ENCODE data around the gene LYPD1. TPM values are rescaled to one million over a fixed set of nuclear protein-coding genes. Genes with fewer than 3 reads are reported as not detected.

The LYPD1 gene
- total RNA-seq, 1 experiment from 2014 or later: 34.3 TPM

DNA sequence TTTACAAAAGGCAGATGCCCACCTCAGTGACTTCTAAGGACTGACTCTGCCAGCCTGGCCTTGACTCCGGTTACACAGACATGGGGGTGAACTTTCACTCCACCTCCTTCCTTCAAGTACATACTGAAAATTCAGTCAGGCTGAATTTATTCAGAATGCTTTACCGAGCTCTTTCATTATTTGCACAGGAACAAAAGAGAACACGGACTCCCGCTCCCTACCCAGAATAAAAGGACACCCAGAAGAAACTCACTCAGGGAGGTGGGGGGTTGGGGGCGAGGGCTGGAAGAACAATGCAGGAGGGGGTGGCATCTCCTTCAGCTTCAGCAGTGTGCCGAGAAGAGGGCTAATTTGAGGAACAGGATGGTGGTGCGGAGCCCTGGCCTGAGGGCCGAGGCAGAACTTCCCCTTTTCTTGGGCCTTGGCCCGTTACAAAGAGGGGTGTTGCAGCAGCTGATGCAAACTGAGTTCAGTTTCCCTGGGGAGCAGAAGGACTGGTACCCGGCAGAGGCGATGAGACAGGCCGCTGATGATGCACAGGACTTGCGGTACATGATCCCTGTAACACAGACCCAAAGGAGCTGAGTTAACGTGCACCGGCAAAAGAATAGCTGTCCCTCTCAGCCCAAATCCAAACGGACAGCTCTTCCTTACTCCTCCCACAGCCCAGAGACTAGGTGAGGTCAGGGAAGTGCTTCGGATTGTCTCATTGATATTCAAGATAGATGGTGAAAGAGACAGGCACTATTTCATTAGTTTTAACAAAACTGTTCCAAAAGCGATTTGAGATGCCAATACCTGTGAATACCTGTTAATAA, 24.1 kb downstream of the LYPD1 start:
- no peaks in the 10 kb centered on the region for H3K9me3 Mint-ChIP-seq (ENCODE audit: low read depth, unreplicated experiment)
- BruUV-seq (replicated peaks): TSS peak; percentile 66
- no peak overlapping the region for H3K27ac Mint-ChIP-seq (ENCODE audit: unreplicated experiment)
- peaks cover 4% of the 10 kb centered on the region for H3K36me3 Mint-ChIP-seq (ENCODE audit: insufficient read depth, unreplicated experiment)
- intact Hi-C loops (cut with micrococcal nuclease; ENCODE audit: unreplicated experiment): no loop called here
- CTCF ChIA-PET: interaction anchor here (0.6 to 1.8 kb wide), 2 partner anchors 10 to 36 kb away, joined by 3 to 4 read pairs; no protein-coding TSS in a partner anchor
- DNase-seq: no peak
- no peak overlapping the region for H3K4me3 Mint-ChIP-seq (ENCODE audit: low read depth, unreplicated experiment)
- H3K4me1 Mint-ChIP-seq (ENCODE audit: low read depth, unreplicated experiment): no peaks in the 10 kb centered on the region
- no peaks in the 10 kb centered on the region for H3K27me3 Mint-ChIP-seq (ENCODE audit: unreplicated experiment)
- TF ChIP-seq, protein P1, sequence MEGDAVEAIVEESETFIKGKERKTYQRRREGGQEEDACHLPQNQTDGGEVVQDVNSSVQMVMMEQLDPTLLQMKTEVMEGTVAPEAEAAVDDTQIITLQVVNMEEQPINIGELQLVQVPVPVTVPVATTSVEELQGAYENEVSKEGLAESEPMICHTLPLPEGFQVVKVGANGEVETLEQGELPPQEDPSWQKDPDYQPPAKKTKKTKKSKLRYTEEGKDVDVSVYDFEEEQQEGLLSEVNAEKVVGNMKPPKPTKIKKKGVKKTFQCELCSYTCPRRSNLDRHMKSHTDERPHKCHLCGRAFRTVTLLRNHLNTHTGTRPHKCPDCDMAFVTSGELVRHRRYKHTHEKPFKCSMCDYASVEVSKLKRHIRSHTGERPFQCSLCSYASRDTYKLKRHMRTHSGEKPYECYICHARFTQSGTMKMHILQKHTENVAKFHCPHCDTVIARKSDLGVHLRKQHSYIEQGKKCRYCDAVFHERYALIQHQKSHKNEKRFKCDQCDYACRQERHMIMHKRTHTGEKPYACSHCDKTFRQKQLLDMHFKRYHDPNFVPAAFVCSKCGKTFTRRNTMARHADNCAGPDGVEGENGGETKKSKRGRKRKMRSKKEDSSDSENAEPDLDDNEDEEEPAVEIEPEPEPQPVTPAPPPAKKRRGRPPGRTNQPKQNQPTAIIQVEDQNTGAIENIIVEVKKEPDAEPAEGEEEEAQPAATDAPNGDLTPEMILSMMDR (IDR thresholded peaks at IDR 0.05; ENCODE audit: unreplicated experiment): no peak

DNA sequence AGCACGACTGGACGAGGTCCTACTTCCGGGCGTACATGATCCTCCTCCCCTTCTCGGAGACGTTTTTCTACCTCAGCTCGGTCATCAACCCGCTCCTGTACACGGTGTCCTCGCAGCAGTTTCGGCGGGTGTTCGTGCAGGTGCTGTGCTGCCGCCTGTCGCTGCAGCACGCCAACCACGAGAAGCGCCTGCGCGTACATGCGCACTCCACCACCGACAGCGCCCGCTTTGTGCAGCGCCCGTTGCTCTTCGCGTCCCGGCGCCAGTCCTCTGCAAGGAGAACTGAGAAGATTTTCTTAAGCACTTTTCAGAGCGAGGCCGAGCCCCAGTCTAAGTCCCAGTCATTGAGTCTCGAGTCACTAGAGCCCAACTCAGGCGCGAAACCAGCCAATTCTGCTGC, 24.8 kb downstream of the LYPD1 start:
- Mint-ChIP-seq H3K4me3 (ENCODE audit: low read depth, unreplicated experiment) (no peak overlapping the region), H3K36me3 (ENCODE audit: insufficient read depth, unreplicated experiment) (peaks cover 4% of the 10 kb centered on the region), H3K9me3 (ENCODE audit: low read depth, unreplicated experiment) (no peaks in the 10 kb centered on the region), H3K4me1 (ENCODE audit: low read depth, unreplicated experiment) (no peaks in the 10 kb centered on the region), H3K27me3 (ENCODE audit: unreplicated experiment) (no peaks in the 10 kb centered on the region), H3K27ac (ENCODE audit: unreplicated experiment) (no peak overlapping the region)
- no peak for DNase-seq
- CTCF ChIA-PET: no interaction called here
- intact Hi-C loops (cut with micrococcal nuclease; ENCODE audit: unreplicated experiment): no loop called here
- TF ChIP-seq, protein P1 (IDR thresholded peaks at IDR 0.05; ENCODE audit: unreplicated experiment): no peak
- BruUV-seq (replicated peaks): TSS peak; percentile 63

DNA sequence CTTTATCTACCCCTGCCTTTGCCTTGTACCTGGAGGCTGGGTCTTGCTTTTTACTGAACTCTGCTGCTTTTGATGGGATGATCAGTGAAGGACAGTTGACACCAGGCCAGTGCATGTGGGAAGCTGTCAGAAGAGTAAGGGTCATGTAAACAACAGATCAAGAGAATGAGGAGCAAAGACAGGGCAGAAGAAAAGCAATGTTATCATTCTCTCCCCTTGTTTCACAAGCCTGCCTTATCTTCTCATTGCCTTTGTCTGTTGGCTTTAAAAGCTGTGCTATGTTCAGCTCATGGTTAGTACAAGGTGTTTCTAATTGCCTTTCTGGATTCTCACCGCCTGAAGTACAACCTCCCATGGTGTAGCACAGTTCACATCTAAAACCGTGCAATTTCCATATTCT, 27.6 kb downstream of the LYPD1 start:
- Mint-ChIP-seq H3K9me3 (ENCODE audit: low read depth, unreplicated experiment) (no peaks in the 10 kb centered on the region), H3K36me3 (ENCODE audit: insufficient read depth, unreplicated experiment) (peaks cover 4% of the 10 kb centered on the region), H3K4me3 (ENCODE audit: low read depth, unreplicated experiment) (no peak overlapping the region), H3K4me1 (ENCODE audit: low read depth, unreplicated experiment) (no peaks in the 10 kb centered on the region), H3K27ac (ENCODE audit: unreplicated experiment) (no peak overlapping the region), H3K27me3 (ENCODE audit: unreplicated experiment) (no peaks in the 10 kb centered on the region)
- CTCF ChIA-PET: no interaction called here
- no peak for DNase-seq
- no TSS peak for BruUV-seq (replicated peaks)
- intact Hi-C loops (cut with micrococcal nuclease; ENCODE audit: unreplicated experiment): no loop called here
- TF ChIP-seq, protein P1 (IDR thresholded peaks at IDR 0.05; ENCODE audit: unreplicated experiment): no peak

DNA sequence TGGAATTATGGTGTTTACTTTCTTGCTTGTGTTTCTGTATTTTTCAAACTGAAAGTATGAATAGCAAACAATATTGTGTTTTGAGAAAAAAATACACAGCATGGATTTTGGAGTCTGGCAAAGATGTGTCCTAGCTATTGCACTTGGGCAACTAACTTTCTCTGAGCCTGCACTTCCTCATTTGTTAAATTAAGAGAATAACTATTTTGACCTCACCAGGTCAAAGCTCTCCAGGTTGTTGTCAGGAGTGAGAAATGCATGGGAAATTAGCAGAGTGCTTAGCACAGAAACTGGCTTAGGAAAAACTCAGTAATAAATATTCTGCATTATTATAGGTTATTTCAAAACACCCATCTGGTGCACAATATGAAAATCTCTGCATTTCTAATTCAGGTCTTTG, 28.2 kb downstream of the LYPD1 start:
- Mint-ChIP-seq H3K4me3 (ENCODE audit: low read depth, unreplicated experiment) (no peak overlapping the region), H3K36me3 (ENCODE audit: insufficient read depth, unreplicated experiment) (peaks cover 4% of the 10 kb centered on the region), H3K4me1 (ENCODE audit: low read depth, unreplicated experiment) (no peaks in the 10 kb centered on the region), H3K9me3 (ENCODE audit: low read depth, unreplicated experiment) (no peaks in the 10 kb centered on the region), H3K27me3 (ENCODE audit: unreplicated experiment) (no peaks in the 10 kb centered on the region), H3K27ac (ENCODE audit: unreplicated experiment) (no peak overlapping the region)
- CTCF ChIA-PET: no interaction called here
- TF ChIP-seq, protein P1 (IDR thresholded peaks at IDR 0.05; ENCODE audit: unreplicated experiment): no peak
- DNase-seq: no peak
- BruUV-seq (replicated peaks): no TSS peak
- intact Hi-C loops (cut with micrococcal nuclease; ENCODE audit: unreplicated experiment): no loop called here

Data from Calu3 (cell line).